GM06990 (cell line): ENCODE data around the gene PRPF39.
A peak's percentile ranks its signal among the peaks of the same experiment; 100 is the strongest.

ENCODE experiments used
- DNase-seq: peaks from one replicate; pipeline ENCODE4 v3.0.0-alpha.2; 2011; ENCODE audit not compliant: insufficient read length; ENCODE audit errors: extremely low read depth
- H3K27me3 ChIP-seq: replicated peaks from 2 replicates; pipeline ENCODE4 v1.6.0; 2011; ENCODE audit warnings: low read length; ENCODE audit not compliant: control insufficient read depth, insufficient read depth
- H3K36me3 ChIP-seq: 2 replicates; pipeline ENCODE4 v1.5.1; 2011; ENCODE audit warnings: low read length; ENCODE audit not compliant: control insufficient read depth, insufficient read depth
- H3K4me3 ChIP-seq: replicated peaks from 2 replicates; pipeline ENCODE4 v1.5.1; 2011; ENCODE audit warnings: low read depth, mild to moderate bottlenecking, control low read depth, low read length
- TF ChIP-seq, protein P1 (sequence below): IDR thresholded peaks from 2 replicates; pipeline ENCODE4 v1.5.1; 2011; ENCODE audit warnings: low read length, control low read depth, mild to moderate bottlenecking, inconsistent platforms; ENCODE audit not compliant: insufficient read depth, poor library complexity, severe bottlenecking

The PRPF39 gene

DNA sequence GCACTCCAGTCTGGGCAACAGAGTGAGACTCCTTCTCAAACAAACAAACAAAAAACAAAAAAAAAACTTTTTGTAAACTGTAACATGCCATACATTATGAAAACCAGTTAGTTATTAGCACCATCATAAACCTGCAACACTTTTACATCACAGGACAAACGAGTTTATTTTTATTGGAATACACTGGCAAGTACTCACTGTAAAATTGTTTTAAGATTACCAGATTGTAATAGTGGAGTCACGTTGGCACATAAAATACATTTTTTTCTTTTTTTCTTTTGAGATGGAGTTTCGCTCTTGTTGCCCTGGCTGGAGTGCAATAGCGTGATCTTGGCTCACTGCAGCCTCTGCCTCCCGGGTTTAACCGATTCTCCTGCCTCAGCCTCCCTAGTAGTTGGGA is 34.7 kb downstream of the PRPF39 start:
- peaks cover 8% of the 10 kb centered on the region for H3K36me3 ChIP-seq
- no peak for DNase-seq

DNA sequence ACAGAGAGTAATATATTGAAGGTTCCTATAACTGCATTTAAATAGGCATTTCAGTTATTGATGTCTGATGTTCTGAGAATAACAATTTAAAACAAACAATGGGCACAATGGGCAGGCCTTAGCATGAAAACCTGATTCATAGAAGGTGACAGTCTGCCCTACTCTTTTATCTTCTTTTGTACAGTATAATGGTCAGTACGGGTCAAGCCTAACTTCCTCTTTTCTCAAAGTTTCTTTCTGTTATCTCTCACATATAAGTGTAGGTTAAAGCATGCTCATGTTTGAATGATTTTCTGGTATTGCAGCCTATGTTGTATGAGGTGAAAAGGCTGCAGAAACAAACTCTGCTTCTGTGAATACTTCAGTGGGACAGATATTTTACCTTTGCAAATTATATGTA is 36.2 kb downstream of the PRPF39 start:
- no peak overlapping the region for H3K4me3 ChIP-seq
- H3K36me3 ChIP-seq, result peaks cover 8% of the 10 kb centered on the region
- TF ChIP-seq, protein P1, sequence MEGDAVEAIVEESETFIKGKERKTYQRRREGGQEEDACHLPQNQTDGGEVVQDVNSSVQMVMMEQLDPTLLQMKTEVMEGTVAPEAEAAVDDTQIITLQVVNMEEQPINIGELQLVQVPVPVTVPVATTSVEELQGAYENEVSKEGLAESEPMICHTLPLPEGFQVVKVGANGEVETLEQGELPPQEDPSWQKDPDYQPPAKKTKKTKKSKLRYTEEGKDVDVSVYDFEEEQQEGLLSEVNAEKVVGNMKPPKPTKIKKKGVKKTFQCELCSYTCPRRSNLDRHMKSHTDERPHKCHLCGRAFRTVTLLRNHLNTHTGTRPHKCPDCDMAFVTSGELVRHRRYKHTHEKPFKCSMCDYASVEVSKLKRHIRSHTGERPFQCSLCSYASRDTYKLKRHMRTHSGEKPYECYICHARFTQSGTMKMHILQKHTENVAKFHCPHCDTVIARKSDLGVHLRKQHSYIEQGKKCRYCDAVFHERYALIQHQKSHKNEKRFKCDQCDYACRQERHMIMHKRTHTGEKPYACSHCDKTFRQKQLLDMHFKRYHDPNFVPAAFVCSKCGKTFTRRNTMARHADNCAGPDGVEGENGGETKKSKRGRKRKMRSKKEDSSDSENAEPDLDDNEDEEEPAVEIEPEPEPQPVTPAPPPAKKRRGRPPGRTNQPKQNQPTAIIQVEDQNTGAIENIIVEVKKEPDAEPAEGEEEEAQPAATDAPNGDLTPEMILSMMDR, result no peak
- no peak for DNase-seq
- H3K27me3 ChIP-seq, result no peaks in the 10 kb centered on the region

More for the DNA sequence above, 34.7 kb downstream of the PRPF39 start:
- TF ChIP-seq, protein P1, result no peak
- Histone ChIP-seq H3K27me3 (no peaks in the 10 kb centered on the region), H3K4me3 (no peak overlapping the region)

DNA sequence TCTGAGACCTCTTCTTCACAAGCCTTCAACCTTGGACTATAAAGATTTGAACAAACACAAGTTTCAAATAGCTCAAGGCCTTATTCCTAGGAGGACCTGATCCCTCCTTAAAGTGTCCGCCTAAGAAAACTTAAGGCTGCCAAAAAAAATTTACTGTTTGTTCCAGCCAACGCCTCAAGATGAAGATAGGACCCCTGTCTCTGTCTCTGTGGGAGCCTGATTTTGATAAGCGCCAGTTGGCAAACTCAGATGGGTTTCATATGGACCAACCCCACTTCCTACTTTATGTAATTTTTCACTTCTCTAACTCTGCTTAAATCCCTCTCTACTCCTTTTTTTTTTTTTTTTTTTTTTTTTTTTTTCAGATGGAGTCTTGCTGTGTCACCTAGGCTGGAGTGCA is 39.4 kb downstream of the PRPF39 start:
- H3K4me3 ChIP-seq, result no peak overlapping the region
- TF ChIP-seq, protein P1, result no peak
- H3K36me3 ChIP-seq, result peaks cover 10% of the 10 kb centered on the region
- H3K27me3 ChIP-seq, result no peaks in the 10 kb centered on the region
- DNase-seq, result no peak

DNA sequence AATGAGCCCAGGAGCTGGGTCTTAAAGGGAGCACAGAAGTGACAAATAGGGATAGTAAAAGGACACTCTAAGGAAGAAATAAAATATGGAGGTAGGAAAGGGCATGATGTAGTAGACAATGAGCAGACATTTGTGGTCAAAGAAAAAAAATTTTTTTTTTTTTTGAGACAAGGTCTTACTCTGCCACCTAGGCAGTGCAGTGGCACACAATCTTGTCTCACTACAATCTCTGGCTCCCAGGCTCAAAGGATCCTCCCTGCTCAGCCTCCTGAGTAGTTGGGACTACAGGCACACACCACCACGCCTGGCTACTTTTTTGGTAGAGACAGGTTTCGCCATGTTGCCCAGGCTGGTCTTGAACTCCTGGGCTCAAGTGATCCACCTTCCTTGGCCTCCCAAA is 41.8 kb downstream of the PRPF39 start:
- H3K4me3 ChIP-seq, result no peak overlapping the region
- DNase-seq, result no peak
- TF ChIP-seq, protein P1, result no peak
- H3K36me3 ChIP-seq, result peaks cover 7% of the 10 kb centered on the region
- H3K27me3 ChIP-seq, result no peaks in the 10 kb centered on the region

DNA sequence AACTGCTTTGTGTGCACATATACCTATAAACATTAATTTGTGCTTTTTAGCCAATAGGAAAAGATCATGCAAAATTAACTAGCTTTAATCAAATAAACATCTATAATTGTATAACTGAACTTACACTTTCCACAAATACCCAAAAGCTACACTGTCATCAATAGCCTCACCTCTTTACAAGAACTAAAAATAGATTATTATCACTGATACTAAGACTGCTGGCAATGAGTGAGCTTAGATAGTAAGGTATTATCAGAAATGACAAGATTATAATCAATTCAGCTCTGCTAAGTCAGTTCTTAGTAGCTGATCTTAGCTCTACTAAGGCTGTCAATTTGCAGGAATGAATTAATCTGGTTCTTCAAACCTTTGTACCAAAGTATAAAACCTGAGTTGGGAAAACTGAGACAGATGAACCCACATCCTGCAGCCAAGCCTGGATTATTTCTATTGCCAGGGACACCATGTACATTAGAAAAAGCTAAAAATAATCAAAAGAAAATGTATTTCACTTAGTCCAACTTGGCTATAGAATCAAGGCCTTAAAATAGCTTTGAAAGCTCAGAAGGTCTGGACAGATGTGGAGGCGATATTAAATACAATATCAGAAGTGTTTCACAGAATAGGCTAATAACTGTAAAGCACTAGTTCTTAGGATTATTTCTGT is 45.2 kb downstream of the PRPF39 start:
- no peak for DNase-seq
- Histone ChIP-seq H3K4me3 (no peak overlapping the region), H3K36me3 (peaks cover 4% of the 10 kb centered on the region), H3K27me3 (no peaks in the 10 kb centered on the region)
- TF ChIP-seq, protein P1, result no peak

DNA sequence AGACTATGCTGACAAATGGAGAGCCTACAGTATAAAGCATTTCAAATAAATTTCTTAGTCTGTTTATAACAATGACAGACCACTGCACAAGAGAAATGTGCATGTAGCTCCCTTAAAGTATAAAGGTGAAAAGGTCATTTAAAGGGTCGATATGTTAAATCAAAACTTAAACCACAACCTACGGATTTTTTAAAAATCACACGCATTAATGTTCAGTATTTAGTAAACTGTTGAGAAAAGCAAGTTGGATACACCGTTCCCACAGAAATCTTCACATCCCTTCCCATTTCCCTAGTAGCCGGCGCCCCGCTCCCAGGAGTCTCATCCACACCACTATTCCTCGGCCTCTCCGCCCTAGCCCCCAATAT is 49.8 kb downstream of the PRPF39 start:
- H3K36me3 ChIP-seq, result no peaks in the 10 kb centered on the region
- peak overlapping the region; percentile 88 for H3K4me3 ChIP-seq
- TF ChIP-seq, protein P1, result no peak
- no peaks in the 10 kb centered on the region for H3K27me3 ChIP-seq
- DNase-seq, result no peak
